Neural cell (in vitro differentiated cells): ENCODE data around the gene TMEM131. TPM values are rescaled to one million over a fixed set of nuclear protein-coding genes. Genes with fewer than 3 reads are reported as not detected.

ENCODE experiments used
- H2AFZ ChIP-seq: fragments of 200-600, 300-800 bp; sonication (generic), shearing (Covaris generic); 2 replicates; pipeline ENCODE4 v1.6.0; 2014; ENCODE audit warnings: low read depth, mild to moderate bottlenecking, antibody characterized with exemption, low read length, moderate library complexity
- H3F3A ChIP-seq: fragments of 200-600 bp; shearing (Covaris generic); 2 replicates; pipeline ENCODE4 v1.6.1; 2016; ENCODE audit warnings: mild to moderate bottlenecking, moderate library complexity, mixed read lengths, antibody characterized with exemption, low read length; ENCODE audit not compliant: insufficient read depth, poor library complexity, severe bottlenecking
- H3K27ac ChIP-seq: fragments of 200-600, 300-800 bp; sonication (generic), shearing (Covaris generic); 2 replicates; pipeline ENCODE4 v1.5.1; 2014; ENCODE audit warnings: mild to moderate bottlenecking, low read length, moderate library complexity
- H3K27me3 ChIP-seq: fragments of 300-800, 200-600 bp; sonication (generic), shearing (Covaris generic); 2 replicates; pipeline ENCODE4 v1.6.0; 2014; ENCODE audit warnings: mild to moderate bottlenecking, low read depth, low read length, moderate library complexity; ENCODE audit not compliant: insufficient read depth
- H3K36me3 ChIP-seq: fragments of 300-800, 200-600 bp; sonication (generic), shearing (Covaris generic); 2 replicates; pipeline ENCODE4 v1.5.1; 2014; ENCODE audit warnings: mild to moderate bottlenecking, antibody characterized with exemption, low read length, moderate library complexity; ENCODE audit not compliant: insufficient read depth
- H3K4me2 ChIP-seq: fragments of 300-800, 200-600 bp; sonication (generic), shearing (Covaris generic); 2 replicates; pipeline ENCODE4 v1.6.0; 2014; ENCODE audit warnings: mild to moderate bottlenecking, low read length
- H3K4me3 ChIP-seq: fragments of 300-800, 200-600 bp; sonication (generic), shearing (Covaris generic); 2 replicates; pipeline ENCODE4 v1.5.1; 2014; ENCODE audit warnings: mild to moderate bottlenecking, low read length, moderate library complexity
- H3K79me2 ChIP-seq: fragments of 200-600 bp; shearing (Covaris generic); replicated peaks from 2 replicates; pipeline ENCODE4 v1.6.0; 2014; ENCODE audit warnings: mild to moderate bottlenecking, low read length, moderate library complexity; ENCODE audit not compliant: insufficient read depth
- H3K9ac ChIP-seq: fragments of 300-800, 200-600 bp; sonication (generic), shearing (Covaris generic); 2 replicates; pipeline ENCODE4 v1.6.1; 2016; ENCODE audit warnings: mild to moderate bottlenecking, low read length, mixed read lengths
- H3K9me2 ChIP-seq: fragments of 200-600 bp; shearing (Covaris generic); 2 replicates; pipeline ENCODE4 v1.6.1; 2016; ENCODE audit warnings: mild to moderate bottlenecking, low read length, mixed read lengths; ENCODE audit not compliant: insufficient read depth
- H3K9me3 ChIP-seq: fragments of 200-600, 300-800 bp; sonication (generic), shearing (Covaris generic); 2 replicates; pipeline ENCODE4 v1.6.1; 2016; ENCODE audit warnings: mild to moderate bottlenecking, mixed run types, low read length, moderate library complexity, mixed read lengths
- H4K20me1 ChIP-seq: fragments of 200-600 bp; shearing (Covaris generic); 2 replicates; pipeline ENCODE4 v1.6.1; 2016; ENCODE audit warnings: mild to moderate bottlenecking, mixed run types; ENCODE audit not compliant: insufficient read depth
- CTCF ChIP-seq: fragments of 450-650 bp; IDR thresholded peaks from 2 replicates; pipeline ENCODE4 v1.5.1; 2014; ENCODE audit warnings: antibody characterized with exemption, mild to moderate bottlenecking, moderate library complexity; ENCODE audit not compliant: poor library complexity, severe bottlenecking
- EP300 ChIP-seq: fragments of 450-650 bp; conservative IDR thresholded peaks from 2 replicates; pipeline ENCODE4 v1.6.1; 2014; ENCODE audit warnings: antibody characterized with exemption, mild to moderate bottlenecking, moderate library complexity; ENCODE audit not compliant: poor library complexity, severe bottlenecking
- EZH2 ChIP-seq: fragments of 200-600, 300-800 bp; shearing (Covaris generic), sonication (generic); IDR thresholded peaks from 2 replicates; pipeline ENCODE4 v1.6.1; 2014; ENCODE audit warnings: antibody characterized with exemption, low read length, borderline replicate concordance, mild to moderate bottlenecking; ENCODE audit not compliant: insufficient read depth, poor library complexity, severe bottlenecking
- MXI1 ChIP-seq: fragments of 450-650 bp; conservative IDR thresholded peaks from 2 replicates; pipeline ENCODE4 v1.6.1; 2014; ENCODE audit warnings: antibody characterized with exemption, mild to moderate bottlenecking; ENCODE audit not compliant: poor library complexity, severe bottlenecking
- POLR2AphosphoS5 ChIP-seq: IDR thresholded peaks from 2 replicates; pipeline ENCODE4 v1.6.1; 2012
- RAD21 ChIP-seq: fragments of 450-650 bp; conservative IDR thresholded peaks from 2 replicates; pipeline ENCODE4 v1.6.1; 2014; ENCODE audit warnings: antibody characterized with exemption, mild to moderate bottlenecking, moderate library complexity
- REST ChIP-seq: IDR thresholded peaks from 2 replicates; pipeline ENCODE4 v1.6.1; 2012; ENCODE audit warnings: borderline replicate concordance
- SMC3 ChIP-seq: fragments of 450-650 bp; conservative IDR thresholded peaks from 2 replicates; pipeline ENCODE4 v1.6.1; 2014; ENCODE audit warnings: antibody characterized with exemption, mild to moderate bottlenecking, moderate library complexity; ENCODE audit not compliant: poor library complexity
- TAF1 ChIP-seq: IDR thresholded peaks from 2 replicates; pipeline ENCODE4 v1.6.1; 2012; ENCODE audit warnings: low read depth
- polyA plus RNA-seq: library from polyadenylated mRNA; depleted of rRNA; stranded (reverse); fragments of >200 nt; gene quantifications from 2 replicates; pipeline ENCODE4 v1.2.3, GENCODE V29; 2014

TMEM131 gene
- polyA plus RNA-seq, 1 donor from 2014 or later, result 9.6 TPM

GRCh38 chr2:97719362-97720155 is 276.2 kb downstream of the TMEM131 start:
- H3K27me3 ChIP-seq, result no peaks in the 10 kb centered on the region
- no peak for TF ChIP-seq REST
- no peak for TF ChIP-seq CTCF
- no peak for TF ChIP-seq POLR2AphosphoS5
- TF ChIP-seq MXI1, result no peak
- TF ChIP-seq EZH2, result no peak
- no peak for TF ChIP-seq SMC3
- TF ChIP-seq TAF1, result no peak
- no peak for TF ChIP-seq RAD21
- TF ChIP-seq EP300, result no peak
- no peaks in the 10 kb centered on the region for H3F3A ChIP-seq
- H3K36me3 ChIP-seq, result no peaks in the 10 kb centered on the region
- H3K9me3 ChIP-seq, result no peaks in the 10 kb centered on the region
- no peaks in the 10 kb centered on the region for H3K79me2 ChIP-seq
- no peak overlapping the region for H3K4me2 ChIP-seq
- no peaks in the 10 kb centered on the region for H4K20me1 ChIP-seq
- H2AFZ ChIP-seq, result no peak overlapping the region
- H3K9ac ChIP-seq, result no peak overlapping the region
- H3K9me2 ChIP-seq, result no peaks in the 10 kb centered on the region
- H3K27ac ChIP-seq, result no peak overlapping the region
- no peak overlapping the region for H3K4me3 ChIP-seq

GRCh38 chr2:97718942-97719341 is 276.8 kb downstream of the TMEM131 start:
- H2AFZ ChIP-seq, result no peak overlapping the region
- H3K9ac ChIP-seq, result no peak overlapping the region
- H3K36me3 ChIP-seq, result no peaks in the 10 kb centered on the region
- H3K27me3 ChIP-seq, result no peaks in the 10 kb centered on the region
- H3K4me2 ChIP-seq, result no peak overlapping the region
- H3F3A ChIP-seq, result no peaks in the 10 kb centered on the region
- H3K79me2 ChIP-seq, result no peaks in the 10 kb centered on the region
- no peak overlapping the region for H3K4me3 ChIP-seq
- H3K27ac ChIP-seq, result no peak overlapping the region
- H4K20me1 ChIP-seq, result no peaks in the 10 kb centered on the region
- TF ChIP-seq TAF1, result no peak
- TF ChIP-seq MXI1, result no peak
- no peak for TF ChIP-seq EZH2
- TF ChIP-seq RAD21, result no peak
- TF ChIP-seq POLR2AphosphoS5, result no peak
- no peak for TF ChIP-seq SMC3
- H3K9me2 ChIP-seq, result no peaks in the 10 kb centered on the region
- no peaks in the 10 kb centered on the region for H3K9me3 ChIP-seq
